ENCODE results near the gene TMBIM1.
A peak's percentile ranks its signal among the peaks of the same experiment; 100 is the strongest.

TMBIM1 gene

DNA sequence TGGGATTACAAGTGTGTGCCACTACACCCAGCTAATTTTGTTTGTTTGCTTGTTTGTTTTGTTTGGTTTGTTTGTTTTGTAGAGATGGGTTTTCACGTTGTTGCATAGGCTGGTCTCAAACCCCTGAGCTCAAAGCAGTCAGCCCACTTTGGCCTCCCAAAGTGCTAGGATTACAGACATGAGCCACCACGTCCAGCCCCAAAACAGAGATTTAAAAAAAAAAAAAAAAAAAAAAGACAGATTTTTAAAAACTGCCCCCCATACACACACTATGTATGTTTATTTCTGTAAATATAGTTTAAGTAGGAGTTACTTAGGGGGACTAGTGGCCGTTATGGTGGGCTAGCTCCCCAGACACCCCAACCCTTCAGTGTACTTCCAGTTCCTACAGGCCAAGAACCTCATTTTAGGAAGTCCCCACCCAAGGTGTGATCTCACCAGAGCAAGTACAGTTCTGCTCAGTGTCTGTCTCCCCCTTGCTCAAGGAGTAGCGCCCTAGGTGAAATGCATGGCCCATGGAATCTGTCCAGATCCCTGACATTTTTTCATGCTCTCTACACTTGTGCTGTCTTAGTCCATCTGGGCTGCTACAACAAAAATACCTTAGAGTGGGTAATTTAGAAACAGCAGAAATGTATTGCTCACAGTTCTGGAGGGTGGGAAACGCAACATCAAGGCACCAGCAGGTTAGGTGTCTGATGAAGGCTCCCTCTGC, 1.6 kb upstream of the TMBIM1 start:
- DNase-seq = no peak

DNA sequence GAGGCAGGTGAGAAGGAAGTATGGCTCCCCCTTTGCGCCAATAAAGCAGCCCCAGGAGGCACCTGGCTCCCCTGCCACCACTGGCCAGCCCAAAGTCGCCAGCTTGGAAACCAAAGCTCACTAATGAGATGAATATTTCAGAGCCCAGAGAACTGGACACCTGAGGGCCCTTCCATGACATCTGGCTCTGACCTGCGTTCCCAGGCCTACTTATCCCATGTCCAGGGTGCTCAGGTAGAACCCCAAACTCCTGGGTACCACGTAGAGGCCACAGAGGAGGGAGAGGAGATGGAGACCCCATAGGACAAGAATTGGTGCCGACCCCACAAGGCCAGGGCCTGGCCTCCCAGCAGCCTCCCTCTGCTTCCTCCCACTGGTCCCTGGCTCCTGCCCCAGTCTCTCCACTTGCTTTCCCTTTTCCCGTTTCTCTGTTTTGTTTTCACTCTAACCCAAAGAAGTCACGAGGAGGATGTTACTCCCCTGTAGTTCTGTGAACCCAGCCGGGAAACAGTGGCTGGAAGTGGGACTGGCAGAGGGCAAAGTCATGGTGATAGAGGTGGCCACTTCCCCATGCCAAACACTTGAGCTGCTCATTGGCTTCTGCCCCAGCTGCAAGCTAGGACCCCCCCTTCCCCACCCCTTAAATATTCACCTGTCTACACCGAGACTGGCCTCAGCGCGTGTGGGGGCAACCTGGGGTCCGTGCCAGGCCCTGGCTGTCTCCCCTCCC, 820 bp downstream of the TMBIM1 start:
- DNase-seq = peak in 11 of 56 donors; percentile 28 to 60 (median 48)

- peak in 1 of 56 donors; percentile 9 for DNase-seq
Observed at GRCh38 chr2:218290316-218291261, 1.7 kb downstream of the TMBIM1 start.

- DNase-seq = peak in 3 of 56 donors; percentile 9 to 15 (median 9)
Observed at GRCh38 chr2:218289639-218290315, 2.5 kb downstream of the TMBIM1 start.

DNA sequence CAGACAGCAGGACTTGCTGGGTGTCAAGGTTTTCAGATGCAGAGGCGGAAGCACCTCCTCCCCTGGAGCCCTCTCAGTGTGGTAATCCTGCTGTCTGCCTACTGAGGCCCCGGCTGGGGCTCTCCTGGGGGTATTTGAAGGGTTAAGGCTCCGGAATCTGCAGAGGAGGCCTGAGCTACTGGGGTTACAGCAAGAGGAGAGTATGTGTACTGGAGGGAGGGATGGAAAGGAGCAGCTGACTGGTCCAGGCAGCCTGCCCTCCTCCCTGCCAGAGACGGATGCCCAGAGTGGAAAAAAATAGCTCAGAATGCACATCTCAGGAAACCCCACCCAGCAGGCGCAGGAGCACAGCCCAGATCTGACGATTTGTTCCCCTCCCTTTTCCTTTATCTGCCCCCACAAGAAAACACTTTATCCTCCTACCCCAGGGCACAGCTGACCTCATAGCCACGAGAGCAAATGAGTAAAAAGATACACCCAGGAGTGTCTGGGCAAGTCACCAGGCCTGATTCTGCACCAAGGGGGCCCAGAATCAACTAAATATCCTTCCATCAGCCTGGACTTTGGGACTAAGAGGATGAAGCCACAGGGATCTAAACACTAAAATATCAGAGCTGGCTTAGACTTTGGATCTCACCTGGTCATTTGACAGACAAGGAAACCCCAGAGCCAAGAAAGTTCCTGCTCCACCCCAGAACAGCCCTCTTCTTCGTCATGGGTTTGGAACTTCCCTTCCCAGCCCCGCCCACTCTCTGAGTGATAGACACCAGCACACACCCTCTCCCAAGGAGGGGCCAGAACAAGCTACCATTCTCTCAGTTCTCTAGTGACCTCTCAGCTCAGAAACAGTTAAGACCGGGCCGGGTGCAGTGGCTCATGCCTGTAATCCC, 5.5 kb downstream of the TMBIM1 start:
- peak in 55 of 56 donors; percentile 36 to 92 (median 81) for DNase-seq

DNA sequence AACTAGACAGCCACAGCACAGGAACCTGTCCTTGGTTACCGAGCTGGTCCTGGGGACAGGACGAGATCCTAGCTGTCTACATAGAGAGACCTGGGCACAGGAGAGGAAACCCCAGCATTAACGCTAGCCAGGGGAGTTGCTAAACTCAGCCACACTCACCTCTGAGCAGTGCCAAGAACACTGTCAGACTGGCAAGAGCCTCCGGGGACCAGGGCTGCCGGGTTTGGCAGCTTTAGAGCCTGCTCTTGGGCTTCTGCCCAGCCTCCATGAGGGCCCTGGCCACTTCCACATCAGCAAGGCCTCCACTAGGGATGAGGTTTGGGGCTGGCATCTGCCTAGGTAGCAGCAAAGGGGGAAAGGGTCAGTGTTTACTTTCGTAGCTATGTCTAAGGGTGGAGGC, 6.7 kb downstream of the TMBIM1 start:
- peak in 41 of 56 donors; percentile 13 to 73 (median 35) for DNase-seq

- no peak for DNase-seq
Observed at GRCh38 chr2:218284106-218284811, 8.0 kb downstream of the TMBIM1 start.

DNA sequence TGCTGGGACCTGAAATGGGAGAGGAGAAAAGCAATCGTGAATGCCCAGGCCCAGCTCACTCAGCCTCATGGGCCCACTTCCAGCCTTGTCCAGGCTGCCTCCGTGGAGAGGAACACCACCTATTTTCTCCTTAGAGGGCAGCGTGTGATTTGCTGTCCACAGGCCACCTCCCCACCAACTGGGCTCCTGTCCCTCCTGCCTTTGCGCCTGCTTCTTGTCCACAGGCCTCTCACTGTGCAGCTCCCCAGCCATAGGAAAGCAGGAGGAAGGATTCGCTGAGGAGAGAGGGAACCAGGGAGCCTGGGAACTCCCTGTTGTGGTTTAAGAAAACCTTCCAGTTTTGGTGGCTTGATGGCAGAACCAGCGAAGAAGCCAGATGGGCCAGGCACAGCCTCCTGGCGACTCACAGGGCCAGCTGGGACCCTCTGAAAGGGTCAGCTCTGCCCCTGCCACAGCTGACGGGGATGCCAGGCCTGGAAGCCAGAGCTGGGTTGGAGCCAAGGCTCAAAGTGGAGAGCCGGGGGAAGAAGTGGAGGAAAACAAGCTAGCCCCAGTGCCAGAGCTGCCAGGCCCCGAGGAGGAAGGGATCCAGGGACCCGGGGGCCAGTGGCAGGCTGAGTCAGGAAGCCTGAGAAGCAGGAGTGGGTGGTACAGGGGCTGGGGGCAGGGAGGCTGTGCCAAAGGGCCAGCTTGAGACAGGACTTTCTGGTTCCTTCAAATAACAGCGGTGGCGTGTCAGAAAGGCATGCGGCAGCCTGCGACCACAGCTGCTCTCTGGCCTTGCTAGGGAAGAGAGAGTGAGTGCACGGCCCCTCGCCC, 9.9 kb downstream of the TMBIM1 start:
- peak in 44 of 56 donors; percentile 22 to 76 (median 46) for DNase-seq

DNA sequence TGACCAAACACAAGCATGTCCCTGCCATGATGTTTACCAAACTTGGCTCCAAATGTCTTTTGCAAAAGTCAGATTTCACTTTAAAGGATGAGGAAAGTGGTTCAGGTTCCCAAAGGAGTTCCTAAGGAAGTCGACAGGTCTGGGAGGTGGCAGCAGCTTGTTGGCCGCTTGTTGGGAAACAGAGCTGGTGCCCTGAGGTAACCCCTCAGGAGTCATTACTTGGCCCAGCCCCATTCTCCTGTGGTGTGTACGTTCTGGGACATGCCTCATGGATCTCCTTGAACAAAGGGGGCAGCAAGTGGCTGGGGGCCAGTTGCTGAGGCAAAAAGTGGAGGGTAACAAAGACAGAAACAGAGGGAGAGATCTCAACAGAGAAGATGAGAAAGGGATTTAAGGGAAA, 10.9 kb downstream of the TMBIM1 start:
- no peak for DNase-seq

- DNase-seq = no peak
Observed at GRCh38 chr2:218280260-218280870, 11.9 kb downstream of the TMBIM1 start.

DNA sequence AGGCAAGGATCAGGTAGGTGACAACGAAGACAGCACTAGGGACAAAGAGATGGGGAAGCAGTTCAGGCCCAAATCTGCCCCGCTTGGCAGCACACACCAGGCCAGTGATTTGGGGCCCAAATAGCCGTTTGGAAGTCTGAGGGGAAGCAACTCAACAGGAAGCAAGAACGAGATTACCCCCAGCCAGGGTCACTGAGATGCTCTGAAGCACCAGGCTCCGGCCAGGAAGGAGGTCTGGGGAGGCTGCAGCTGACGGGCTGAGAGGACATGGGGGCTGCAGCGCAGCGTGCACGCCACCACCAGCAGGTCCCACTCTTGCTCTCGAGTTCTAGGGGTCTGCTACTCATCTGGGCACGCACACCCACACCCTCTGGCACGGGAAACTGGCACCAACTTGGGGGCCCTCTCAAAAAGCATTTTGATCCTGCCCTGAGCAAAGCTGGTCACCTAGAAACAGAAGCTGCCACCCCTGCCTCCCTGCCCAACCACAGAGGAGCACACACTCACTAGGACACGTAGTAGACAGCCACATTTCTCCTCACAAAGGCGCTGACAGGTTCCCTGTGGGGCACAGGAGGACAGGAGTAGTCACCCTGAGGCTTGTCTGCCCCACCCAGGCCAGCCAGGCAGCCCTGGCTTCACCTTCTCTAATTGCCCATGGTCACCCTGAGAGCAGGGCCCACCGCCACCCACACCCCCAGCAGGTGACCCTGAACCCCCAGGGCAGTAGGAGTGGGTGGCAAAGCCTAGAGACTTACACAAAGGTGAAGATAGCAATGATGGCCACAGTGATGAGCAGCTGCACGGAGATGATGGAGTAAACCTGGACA, 13.6 kb downstream of the TMBIM1 start:
- no peak for DNase-seq

DNA sequence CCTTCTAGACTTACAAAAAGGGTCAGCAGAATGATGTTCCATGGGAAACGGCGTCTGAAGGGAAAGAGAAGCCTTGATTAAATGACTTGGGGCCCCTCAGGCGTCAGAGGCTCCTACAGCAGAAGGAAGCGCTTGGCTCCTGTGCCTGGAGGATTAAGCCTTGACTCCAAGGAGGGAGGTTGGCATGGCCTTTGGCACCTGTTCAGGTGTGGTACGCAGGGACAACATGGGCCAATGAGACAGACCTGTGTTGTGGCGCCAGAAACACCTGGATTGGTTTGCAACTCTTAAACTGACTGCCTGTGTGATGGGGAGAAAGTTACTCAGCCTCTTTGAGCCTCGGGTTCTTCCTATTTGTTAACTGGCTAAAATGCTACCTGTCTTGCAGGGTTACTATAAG, 14.4 kb downstream of the TMBIM1 start:
- DNase-seq = no peak

- no peak for DNase-seq
Observed at GRCh38 chr2:218276986-218277755, 15.1 kb downstream of the TMBIM1 start.

DNA sequence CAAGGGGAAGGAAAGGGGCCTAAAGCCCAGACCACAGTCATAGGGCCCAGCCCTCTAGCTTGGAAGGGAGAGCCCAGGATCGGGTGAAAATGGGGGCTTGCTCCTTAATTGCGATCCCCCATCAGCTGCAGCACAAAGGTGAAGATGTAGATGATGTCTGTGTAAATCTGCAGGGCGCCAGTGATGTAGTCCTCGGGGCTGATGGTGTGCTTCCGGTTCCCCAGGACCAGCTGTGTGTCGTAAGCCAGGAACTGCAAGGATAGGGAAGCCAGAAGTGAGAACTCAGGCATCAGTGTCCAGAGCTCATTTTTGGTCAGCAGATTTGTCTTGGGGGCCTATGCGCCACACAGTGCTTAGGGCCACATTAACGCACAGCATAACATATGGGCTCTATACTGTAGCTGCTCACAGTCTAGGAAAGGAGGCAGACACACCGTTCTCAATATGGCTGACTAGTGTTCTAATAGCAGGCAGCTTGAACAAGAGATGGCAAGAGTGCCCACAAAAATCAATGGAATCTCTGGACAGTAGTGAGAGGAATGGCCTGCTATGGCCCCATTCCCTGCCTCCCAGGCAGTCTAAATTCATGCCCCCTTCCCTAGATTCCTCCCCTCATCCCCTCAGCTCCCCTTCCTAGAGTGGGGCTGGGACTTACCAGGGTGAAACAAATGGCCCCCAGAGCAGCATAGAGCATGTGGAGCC, 16.8 kb downstream of the TMBIM1 start:
- no peak for DNase-seq

GRCh38 chr2:218274586-218274985, 17.7 kb downstream of the TMBIM1 start:
- DNase-seq = no peak

DNA sequence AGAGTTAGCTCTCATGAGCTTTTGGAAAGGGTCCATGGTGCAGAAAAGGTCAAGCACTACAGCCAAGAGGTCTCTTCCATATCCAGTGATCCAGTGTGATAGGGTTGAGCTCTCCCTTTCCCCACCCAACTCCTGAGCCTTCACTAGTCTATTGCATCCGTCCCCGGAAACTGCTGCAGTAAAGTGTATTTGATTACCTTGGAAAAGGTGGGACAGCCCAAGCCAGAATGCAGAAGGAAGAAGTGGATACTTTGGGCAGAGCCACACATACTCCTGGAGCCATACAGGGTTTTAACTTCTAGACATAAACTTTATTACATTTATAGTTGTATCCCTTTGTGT, 18.4 kb downstream of the TMBIM1 start:
- DNase-seq = no peak

Data from nucleus accumbens (tissue), 56 donors.